ENCODE results near the gene DNAAF2. TPM values are rescaled to one million over a fixed set of nuclear protein-coding genes. Genes with fewer than 3 reads are reported as not detected.

Gene DNAAF2
- total RNA-seq, 1 experiment from 2014 or later, result 13.7 TPM

DNA sequence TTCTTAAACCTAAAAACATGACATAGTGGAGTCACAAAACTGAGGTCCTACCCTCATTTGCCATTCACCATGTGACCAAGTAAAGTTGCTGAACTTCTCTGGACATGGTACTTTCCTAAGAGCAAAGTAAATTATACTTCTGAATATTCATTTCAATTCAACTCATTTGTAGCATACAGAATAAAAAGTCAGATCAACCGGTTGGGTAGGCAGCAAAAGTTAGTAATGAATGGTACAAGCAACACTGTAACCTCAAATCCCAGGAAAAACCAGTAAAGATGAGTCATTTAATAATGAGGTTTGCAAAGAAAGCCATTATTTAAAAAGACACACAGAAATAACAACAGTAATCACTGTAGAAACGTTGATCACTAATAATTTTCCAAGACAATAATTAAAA is 44.2 kb upstream of the DNAAF2 start (continued):
- TF ChIP-seq, protein P1, sequence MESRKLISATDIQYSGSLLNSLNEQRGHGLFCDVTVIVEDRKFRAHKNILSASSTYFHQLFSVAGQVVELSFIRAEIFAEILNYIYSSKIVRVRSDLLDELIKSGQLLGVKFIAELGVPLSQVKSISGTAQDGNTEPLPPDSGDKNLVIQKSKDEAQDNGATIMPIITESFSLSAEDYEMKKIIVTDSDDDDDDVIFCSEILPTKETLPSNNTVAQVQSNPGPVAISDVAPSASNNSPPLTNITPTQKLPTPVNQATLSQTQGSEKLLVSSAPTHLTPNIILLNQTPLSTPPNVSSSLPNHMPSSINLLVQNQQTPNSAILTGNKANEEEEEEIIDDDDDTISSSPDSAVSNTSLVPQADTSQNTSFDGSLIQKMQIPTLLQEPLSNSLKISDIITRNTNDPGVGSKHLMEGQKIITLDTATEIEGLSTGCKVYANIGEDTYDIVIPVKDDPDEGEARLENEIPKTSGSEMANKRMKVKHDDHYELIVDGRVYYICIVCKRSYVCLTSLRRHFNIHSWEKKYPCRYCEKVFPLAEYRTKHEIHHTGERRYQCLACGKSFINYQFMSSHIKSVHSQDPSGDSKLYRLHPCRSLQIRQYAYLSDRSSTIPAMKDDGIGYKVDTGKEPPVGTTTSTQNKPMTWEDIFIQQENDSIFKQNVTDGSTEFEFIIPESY (IDR thresholded peaks at IDR 0.05; ENCODE audit: extremely low read depth, insufficient replicate concordance, low read length), result no peak

DNA sequence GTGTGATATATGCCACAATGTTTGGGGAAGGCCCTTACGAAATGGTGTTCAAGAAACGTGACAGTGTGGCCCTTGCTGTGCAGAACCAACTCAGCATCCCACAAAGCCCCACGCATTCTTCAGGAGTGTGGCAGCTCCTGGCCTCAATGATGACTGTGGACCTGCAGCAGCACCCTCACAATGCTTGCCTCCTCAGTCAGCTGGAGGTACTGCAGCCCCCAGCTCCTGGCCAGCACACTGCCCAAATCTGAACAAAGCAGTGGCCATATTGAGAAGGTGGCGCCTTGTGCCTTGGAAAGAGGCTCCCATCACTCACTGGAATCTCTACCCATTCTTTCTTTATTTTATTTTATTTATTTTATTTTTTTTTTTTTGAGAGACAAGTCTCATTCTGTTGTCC is 42.6 kb upstream of the DNAAF2 start:
- Histone ChIP-seq H3K27ac (ENCODE audit: low read depth, low read length) (no peak overlapping the region), H3K27me3 (ENCODE audit: insufficient read depth, low read length) (no peaks in the 10 kb centered on the region), H3K36me3 (ENCODE audit: control insufficient read depth in 1 of 2, insufficient read depth in 2 of 2, low read length in 2 of 2) (peaks cover 18 to 39% of the 10 kb centered on the region in 2 experiments), H4K20me1 (ENCODE audit: insufficient read depth) (no peaks in the 10 kb centered on the region; the same call in 1 of the 2 replicates), H3K4me1 (ENCODE audit: control insufficient read depth in 1 of 2, insufficient read depth in 2 of 2, low read length in 2 of 2) (no peaks in the 10 kb centered on the region), H3K9ac (ENCODE audit: low read length) (no peak overlapping the region), H2AFZ (ENCODE audit: low read depth, low read length, poor library complexity, severe bottlenecking) (no peak overlapping the region), H3K9me3 (ENCODE audit: control insufficient read depth in 1 of 2, insufficient read depth in 1 of 2, low read depth in 1 of 2, low read length in 2 of 2) (no peaks in the 10 kb centered on the region), H3K4me3 (replicated peaks in 1 of 2; ENCODE audit: low read depth in 1 of 2, low read length in 2 of 2) (no peak overlapping the region), H3K9me2 (ENCODE audit: insufficient read depth) (no peaks in the 10 kb centered on the region), H3K79me2 (ENCODE audit: insufficient read depth, low read length) (peaks cover 28% of the 10 kb centered on the region), H3K4me2 (ENCODE audit: low read length) (no peak overlapping the region)
- RAD21 ChIA-PET (ENCODE audit: low non-redundant PET in 1 of 2, low total read pairs in 2 of 2, uncharacterized antibody in 2 of 2, unreplicated experiment in 2 of 2), result interaction anchor here in 1 of 2 experiments (0.6 kb wide), 1 partner anchor 183 kb away, joined by 4 read pairs; no protein-coding TSS in a partner anchor
- DNase-seq (ENCODE audit: low read depth, low spot score) (no peak), ATAC-seq (peak; percentile 80)
- intact Hi-C loops (cut with micrococcal nuclease), result no loop called here
- CTCF ChIA-PET, result no interaction called here
- TF ChIP-seq YY1 (IDR thresholded peaks at IDR 0.05; ENCODE audit: extremely low read depth, insufficient replicate concordance, low read depth, low read length), result no peak
- TF ChIP-seq, protein P2, sequence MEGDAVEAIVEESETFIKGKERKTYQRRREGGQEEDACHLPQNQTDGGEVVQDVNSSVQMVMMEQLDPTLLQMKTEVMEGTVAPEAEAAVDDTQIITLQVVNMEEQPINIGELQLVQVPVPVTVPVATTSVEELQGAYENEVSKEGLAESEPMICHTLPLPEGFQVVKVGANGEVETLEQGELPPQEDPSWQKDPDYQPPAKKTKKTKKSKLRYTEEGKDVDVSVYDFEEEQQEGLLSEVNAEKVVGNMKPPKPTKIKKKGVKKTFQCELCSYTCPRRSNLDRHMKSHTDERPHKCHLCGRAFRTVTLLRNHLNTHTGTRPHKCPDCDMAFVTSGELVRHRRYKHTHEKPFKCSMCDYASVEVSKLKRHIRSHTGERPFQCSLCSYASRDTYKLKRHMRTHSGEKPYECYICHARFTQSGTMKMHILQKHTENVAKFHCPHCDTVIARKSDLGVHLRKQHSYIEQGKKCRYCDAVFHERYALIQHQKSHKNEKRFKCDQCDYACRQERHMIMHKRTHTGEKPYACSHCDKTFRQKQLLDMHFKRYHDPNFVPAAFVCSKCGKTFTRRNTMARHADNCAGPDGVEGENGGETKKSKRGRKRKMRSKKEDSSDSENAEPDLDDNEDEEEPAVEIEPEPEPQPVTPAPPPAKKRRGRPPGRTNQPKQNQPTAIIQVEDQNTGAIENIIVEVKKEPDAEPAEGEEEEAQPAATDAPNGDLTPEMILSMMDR (IDR thresholded peaks at IDR 0.05 in 2 of 3, conservative IDR thresholded peaks at IDR 0.05 in 1 of 3; ENCODE audit: borderline replicate concordance in 1 of 3, insufficient read depth in 1 of 3, low read depth in 2 of 3, low read length in 2 of 3), result peak in 2 of 3 experiments; percentile 23 to 28; a peak in 3 of 6 replicates
- TF ChIP-seq, protein P1 (IDR thresholded peaks at IDR 0.05; ENCODE audit: extremely low read depth, insufficient replicate concordance, low read length), result no peak
- TF ChIP-seq, protein P3, sequence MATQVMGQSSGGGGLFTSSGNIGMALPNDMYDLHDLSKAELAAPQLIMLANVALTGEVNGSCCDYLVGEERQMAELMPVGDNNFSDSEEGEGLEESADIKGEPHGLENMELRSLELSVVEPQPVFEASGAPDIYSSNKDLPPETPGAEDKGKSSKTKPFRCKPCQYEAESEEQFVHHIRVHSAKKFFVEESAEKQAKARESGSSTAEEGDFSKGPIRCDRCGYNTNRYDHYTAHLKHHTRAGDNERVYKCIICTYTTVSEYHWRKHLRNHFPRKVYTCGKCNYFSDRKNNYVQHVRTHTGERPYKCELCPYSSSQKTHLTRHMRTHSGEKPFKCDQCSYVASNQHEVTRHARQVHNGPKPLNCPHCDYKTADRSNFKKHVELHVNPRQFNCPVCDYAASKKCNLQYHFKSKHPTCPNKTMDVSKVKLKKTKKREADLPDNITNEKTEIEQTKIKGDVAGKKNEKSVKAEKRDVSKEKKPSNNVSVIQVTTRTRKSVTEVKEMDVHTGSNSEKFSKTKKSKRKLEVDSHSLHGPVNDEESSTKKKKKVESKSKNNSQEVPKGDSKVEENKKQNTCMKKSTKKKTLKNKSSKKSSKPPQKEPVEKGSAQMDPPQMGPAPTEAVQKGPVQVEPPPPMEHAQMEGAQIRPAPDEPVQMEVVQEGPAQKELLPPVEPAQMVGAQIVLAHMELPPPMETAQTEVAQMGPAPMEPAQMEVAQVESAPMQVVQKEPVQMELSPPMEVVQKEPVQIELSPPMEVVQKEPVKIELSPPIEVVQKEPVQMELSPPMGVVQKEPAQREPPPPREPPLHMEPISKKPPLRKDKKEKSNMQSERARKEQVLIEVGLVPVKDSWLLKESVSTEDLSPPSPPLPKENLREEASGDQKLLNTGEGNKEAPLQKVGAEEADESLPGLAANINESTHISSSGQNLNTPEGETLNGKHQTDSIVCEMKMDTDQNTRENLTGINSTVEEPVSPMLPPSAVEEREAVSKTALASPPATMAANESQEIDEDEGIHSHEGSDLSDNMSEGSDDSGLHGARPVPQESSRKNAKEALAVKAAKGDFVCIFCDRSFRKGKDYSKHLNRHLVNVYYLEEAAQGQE (IDR thresholded peaks at IDR 0.05; ENCODE audit: low read depth), result no peak
- TF ChIP-seq SP1 (IDR thresholded peaks at IDR 0.05; ENCODE audit: low read depth), result no peak
- POLR2A ChIA-PET, result interaction anchor here (1.2 kb wide), 1 partner anchor 44 kb away, joined by 4 read pairs; no protein-coding TSS in a partner anchor
- no TSS peak for BruUV-seq (replicated peaks)
